GM23248 (cell line): Measurements from ENCODE around the gene ZFX. TPM values are rescaled to one million over a fixed set of nuclear protein-coding genes. Genes with fewer than 3 reads are reported as not detected.
"Not testable (repeated sequence)": the region's sequence is repeated elsewhere in the genome, so short reads cannot be mapped to it uniquely, and the experiment has no call there.

ENCODE experiments used
- DNase-seq: peaks from one replicate; pipeline ENCODE4 v3.0.0-alpha.2; 2015
- H2AFZ ChIP-seq: fragments of 200-600 bp; sonication (generic); 2 replicates; pipeline ENCODE4 v1.6.1; 2016; ENCODE audit warnings: antibody characterized with exemption
- H3F3A ChIP-seq: fragments of 200-600 bp; sonication (generic); 2 replicates; pipeline ENCODE4 v1.6.1; 2016; ENCODE audit warnings: mild to moderate bottlenecking, antibody characterized with exemption, mixed run types; ENCODE audit not compliant: insufficient read depth
- H3K27ac ChIP-seq: fragments of 200-600 bp; sonication (generic); 2 replicates; pipeline ENCODE4 v1.5.1; 2016; ENCODE audit warnings: mild to moderate bottlenecking
- H3K27me3 ChIP-seq: fragments of 200-600 bp; sonication (generic); replicated peaks from 2 replicates; pipeline ENCODE4 v1.6.1; 2016; ENCODE audit warnings: mild to moderate bottlenecking; ENCODE audit not compliant: insufficient read depth
- H3K36me3 ChIP-seq: fragments of 200-600 bp; sonication (generic); 2 replicates; pipeline ENCODE4 v1.6.1; 2016; ENCODE audit warnings: low read depth, mild to moderate bottlenecking
- H3K4me1 ChIP-seq: fragments of 200-600 bp; sonication (generic); 2 replicates; pipeline ENCODE4 v1.6.1; 2016; ENCODE audit warnings: mild to moderate bottlenecking; ENCODE audit not compliant: insufficient read depth
- H3K4me2 ChIP-seq: fragments of 200-600 bp; sonication (generic); one replicate; pipeline ENCODE4 v1.6.1; 2016; ENCODE audit warnings: mild to moderate bottlenecking; ENCODE audit not compliant: unreplicated experiment
- H3K4me3 ChIP-seq: fragments of 200-600 bp; sonication (generic); 2 replicates; pipeline ENCODE4 v1.5.1; 2016; ENCODE audit warnings: mild to moderate bottlenecking
- H3K79me2 ChIP-seq: fragments of 200-600 bp; sonication (generic); 2 replicates; pipeline ENCODE4 v1.6.1; 2016; ENCODE audit warnings: mild to moderate bottlenecking; ENCODE audit not compliant: insufficient read depth
- H3K9ac ChIP-seq: fragments of 200-600 bp; sonication (generic); 2 replicates; pipeline ENCODE4 v1.6.1; 2016; ENCODE audit warnings: mild to moderate bottlenecking
- H3K9me2 ChIP-seq: fragments of 200-600 bp; sonication (generic); 2 replicates; pipeline ENCODE4 v1.6.1; 2016; ENCODE audit warnings: mixed run types, mild to moderate bottlenecking, moderate library complexity; ENCODE audit not compliant: insufficient read depth
- H3K9me3 ChIP-seq: fragments of 200-600 bp; sonication (generic); one replicate; pipeline ENCODE4 v1.6.1; 2017; ENCODE audit warnings: low read depth
- H4K20me1 ChIP-seq: fragments of 200-600 bp; sonication (generic); 2 replicates; pipeline ENCODE4 v1.6.0; 2016; ENCODE audit not compliant: insufficient read depth
- EZH2 ChIP-seq: fragments of 200-600 bp; sonication (generic); IDR thresholded peaks from 2 replicates; pipeline ENCODE4 v1.6.1; 2018; ENCODE audit warnings: antibody characterized with exemption, mild to moderate bottlenecking; ENCODE audit not compliant: insufficient read depth, poor library complexity, severe bottlenecking
- EZH2phosphoT487 ChIP-seq: fragments of 200-600 bp; sonication (generic); IDR thresholded peaks from 2 replicates; pipeline ENCODE4 v1.6.1; 2018; ENCODE audit warnings: antibody characterized with exemption, moderate library complexity, mild to moderate bottlenecking, low read depth; ENCODE audit not compliant: insufficient read depth
- WGBS, 2 experiments: methylation state at CpG; one replicate each; pipeline ENCODE4 v1.1.6; 2015 to 2017; ENCODE audit warnings: low lambda C conversion rate in 2 of 2, low coverage in 1 of 2; ENCODE audit errors: missing lambda C conversion rate in 2 of 2; 5-methylcytosine and 5-hydroxymethylcytosine counted together
- in situ Hi-C: fragments of 300-500 bp; cut with MboI; formaldehyde crosslinking; loops from 2 replicates; pipeline ENCODE4 v1.15.0; 2020
- polyA plus RNA-seq: library from polyadenylated mRNA; unstranded; fragments of >200 nt; fragmentation: Nextera tagmentation; extraction: Ambion mirVana; gene quantifications from 2 replicates; pipeline ENCODE4 v1.2.1, GENCODE V29; 2016
- total RNA-seq: library from RNA; depleted of rRNA; stranded (reverse); fragments of >200 nt; shearing (Covaris generic); gene quantifications from 2 replicates; pipeline ENCODE4 v1.2.3, GENCODE V29; 2014

ZFX gene
- total and polyA plus RNA-seq, 2 experiments from 2014 or later = 19.6 to 24.1 TPM

DNA sequence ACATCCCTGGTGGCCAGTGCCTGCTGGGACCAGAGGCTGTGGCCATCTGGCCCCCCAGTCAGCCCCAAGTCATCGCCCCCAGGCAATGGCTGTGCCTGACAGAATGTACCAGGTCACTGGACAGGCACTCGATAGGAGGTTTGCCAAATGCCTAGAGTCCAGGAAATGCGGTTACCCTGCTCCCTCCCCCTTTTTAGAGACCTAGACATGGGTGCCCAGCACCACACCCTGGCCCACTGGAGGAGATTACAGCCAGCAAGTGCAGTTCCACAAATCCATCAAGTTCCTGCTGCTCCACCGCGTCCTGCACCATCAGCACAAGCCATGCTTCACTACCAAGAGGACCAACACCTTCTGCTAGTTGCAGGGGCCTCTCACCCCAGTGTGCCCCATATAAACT, 16.2 kb upstream of the ZFX start:
- Histone ChIP-seq H3K36me3 (no peaks in the 10 kb centered on the region), H3K4me3 (no peak overlapping the region), H4K20me1 (no peaks in the 10 kb centered on the region), H3K9ac (no peak overlapping the region), H3K9me3 (no peaks in the 10 kb centered on the region), H3K27ac (no peak overlapping the region), H3K27me3 (no peaks in the 10 kb centered on the region), H3K9me2 (no peaks in the 10 kb centered on the region), H3K4me2 (no peak overlapping the region), H3K79me2 (no peaks in the 10 kb centered on the region), H3K4me1 (no peaks in the 10 kb centered on the region), H3F3A (no peaks in the 10 kb centered on the region), H2AFZ (no peak overlapping the region)
- 94 to 95% methylated on average over 4 to 5 of the region's 5 CpGs for WGBS, 2 experiments
- DNase-seq = no peak
- in situ Hi-C loops = no loop called here
- no peak for TF ChIP-seq EZH2
- no peak for TF ChIP-seq EZH2phosphoT487

DNA sequence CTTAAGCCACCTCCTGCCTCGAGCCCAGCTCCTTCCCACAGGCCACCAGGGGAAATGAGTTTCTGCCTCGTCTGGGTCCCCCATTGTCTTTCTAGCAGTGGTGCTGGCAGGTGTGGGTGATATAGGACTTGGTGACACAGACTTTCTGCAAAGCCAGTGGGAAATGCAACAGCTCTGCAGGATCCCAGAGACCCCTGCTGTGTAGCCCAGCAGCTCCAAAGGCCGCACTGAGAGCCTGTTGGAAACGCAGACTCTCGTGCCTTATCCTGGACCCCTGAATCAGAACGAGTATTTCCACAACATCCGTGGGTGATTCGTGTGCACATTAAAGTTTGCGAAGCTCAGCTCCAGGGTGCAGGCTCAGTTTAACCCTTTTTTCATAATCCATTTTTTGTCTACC, 13.8 kb upstream of the ZFX start:
- H3K9ac ChIP-seq, H3K9me2 ChIP-seq, H3K4me1 ChIP-seq, in situ Hi-C loops, H3K4me2 ChIP-seq, DNase-seq, H3K9me3 ChIP-seq, H3F3A ChIP-seq, H2AFZ ChIP-seq, H4K20me1 ChIP-seq, H3K4me3 ChIP-seq, H3K79me2 ChIP-seq, H3K27me3 ChIP-seq, H3K36me3 ChIP-seq, H3K27ac ChIP-seq: not testable (repeated sequence)
- WGBS, 2 experiments = 33 to 41% methylated on average over 5 to 6 of the region's 9 CpGs

DNA sequence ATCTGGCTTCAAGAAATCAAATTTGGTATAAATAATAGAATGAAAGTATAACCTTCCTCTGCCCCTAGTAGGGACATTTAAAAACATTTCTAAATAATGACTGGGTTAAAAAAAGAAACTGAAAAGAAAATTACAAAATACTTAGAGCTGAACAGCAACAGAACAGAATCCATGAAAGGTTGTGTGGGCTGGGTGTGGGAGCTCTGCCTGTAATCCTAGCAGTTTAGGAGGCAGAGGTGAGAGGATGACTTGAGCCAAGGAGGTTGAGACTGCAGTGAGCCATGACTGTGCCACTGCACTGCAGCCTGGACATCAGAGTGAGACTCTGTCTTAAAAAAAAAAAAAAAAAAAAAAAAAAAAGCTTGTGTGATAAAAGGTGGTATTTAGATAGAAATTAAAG, 12.3 kb upstream of the ZFX start:
- H3K27ac ChIP-seq = no peak overlapping the region
- no peaks in the 10 kb centered on the region for H3K79me2 ChIP-seq
- no peaks in the 10 kb centered on the region for H4K20me1 ChIP-seq
- H3K9me2 ChIP-seq = no peaks in the 10 kb centered on the region
- no peak overlapping the region for H3K4me2 ChIP-seq
- H3K4me3 ChIP-seq = no peak overlapping the region
- TF ChIP-seq EZH2phosphoT487 (no peak), EZH2 (no peak)
- no peaks in the 10 kb centered on the region for H3K9me3 ChIP-seq
- H3K36me3 ChIP-seq = no peaks in the 10 kb centered on the region
- H3K27me3 ChIP-seq = no peaks in the 10 kb centered on the region
- H3F3A ChIP-seq = no peaks in the 10 kb centered on the region
- DNase-seq = no peak
- in situ Hi-C loops = no loop called here
- H2AFZ ChIP-seq = no peak overlapping the region
- H3K4me1 ChIP-seq = no peaks in the 10 kb centered on the region
- no peak overlapping the region for H3K9ac ChIP-seq

DNA sequence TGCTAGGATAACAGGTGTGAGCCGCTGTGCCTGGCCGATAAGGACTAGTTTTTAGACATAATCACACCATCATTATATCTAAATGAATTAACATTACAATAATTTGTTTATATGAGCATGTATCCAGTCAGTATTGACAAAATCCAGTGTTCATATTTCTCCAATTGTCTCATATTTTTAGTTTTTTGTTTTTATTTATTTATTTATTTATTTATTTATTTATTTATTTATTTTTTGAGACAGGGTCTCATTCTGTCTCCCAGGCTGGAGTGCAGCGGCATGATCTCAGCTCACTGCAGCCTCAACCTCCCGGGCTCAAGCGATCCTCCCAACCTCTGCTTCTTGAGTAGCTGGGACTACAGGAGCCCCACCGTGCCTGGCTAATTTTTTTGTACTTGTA, 5.5 kb upstream of the ZFX start:
- H3K9ac ChIP-seq, H3K27me3 ChIP-seq, H3K9me3 ChIP-seq, H3K36me3 ChIP-seq, H3K9me2 ChIP-seq, H4K20me1 ChIP-seq, H2AFZ ChIP-seq, H3K79me2 ChIP-seq, in situ Hi-C loops, H3K4me2 ChIP-seq, H3K27ac ChIP-seq, DNase-seq, H3K4me3 ChIP-seq: not testable (repeated sequence)
- peaks cover 35% of the 10 kb centered on the region for H3F3A ChIP-seq
- H3K4me1 ChIP-seq = peaks cover 36% of the 10 kb centered on the region
- 97 to 100% methylated on average over 4 to 6 of the region's 6 CpGs for WGBS, 2 experiments

DNA sequence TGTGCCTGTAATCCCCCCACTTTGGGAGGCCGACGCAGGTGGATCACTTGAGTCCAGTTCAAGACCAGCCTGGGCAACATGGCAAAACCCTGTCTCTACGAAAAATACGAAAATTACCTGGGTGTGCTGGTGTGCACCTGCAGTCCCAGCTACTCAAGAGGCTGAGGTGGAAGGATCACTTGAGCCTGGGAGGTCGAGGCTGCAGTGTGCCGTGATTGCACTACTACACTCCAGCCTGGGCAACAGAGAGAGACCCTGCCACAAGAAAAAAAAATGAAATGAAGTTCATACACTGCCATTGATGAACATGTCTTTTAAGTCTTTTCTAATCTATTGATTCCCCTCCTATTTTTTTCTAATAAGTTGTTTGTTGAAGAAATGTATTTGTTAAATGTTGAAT, 5.0 kb upstream of the ZFX start:
- no peak for TF ChIP-seq EZH2
- TF ChIP-seq EZH2phosphoT487 = no peak
- Histone ChIP-seq H3K9ac (no peak overlapping the region), H3K9me3 (no peaks in the 10 kb centered on the region), H3K4me1 (peaks cover 36% of the 10 kb centered on the region), H3K4me3 (no peak overlapping the region), H3K27ac (no peak overlapping the region), H4K20me1 (no peaks in the 10 kb centered on the region), H2AFZ (no peak overlapping the region), H3K36me3 (no peaks in the 10 kb centered on the region), H3K27me3 (no peaks in the 10 kb centered on the region), H3K9me2 (no peaks in the 10 kb centered on the region), H3K79me2 (no peaks in the 10 kb centered on the region), H3F3A (peaks cover 35% of the 10 kb centered on the region), H3K4me2 (no peak overlapping the region)
- 83 to 100% methylated on average over 3 to 6 of the region's 6 CpGs for WGBS, 2 experiments
- no peak for DNase-seq
- in situ Hi-C loops = no loop called here
